ENCODE measurements around the gene NTNG1.

Gene NTNG1

DNA sequence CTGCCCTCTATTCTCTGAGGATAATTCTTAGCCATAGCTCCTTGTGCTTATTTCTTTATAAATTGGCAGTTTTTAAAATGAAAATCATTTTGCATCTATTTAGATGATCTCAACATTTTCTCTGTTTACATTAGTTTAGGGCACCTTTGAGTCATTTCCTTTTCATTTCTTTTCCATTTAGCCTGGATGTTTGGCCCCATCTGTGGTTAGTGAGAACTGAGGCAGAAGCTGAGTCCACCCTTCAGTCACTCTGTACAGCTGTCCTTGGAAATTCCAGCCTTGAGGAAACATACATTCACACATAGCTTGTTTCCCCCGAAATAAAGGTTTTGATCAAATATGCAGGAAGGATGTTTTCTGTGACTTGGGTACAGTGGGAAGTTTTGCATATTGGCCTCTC is 123.7 kb downstream of the NTNG1 start:
- no peak for DNase-seq

DNA sequence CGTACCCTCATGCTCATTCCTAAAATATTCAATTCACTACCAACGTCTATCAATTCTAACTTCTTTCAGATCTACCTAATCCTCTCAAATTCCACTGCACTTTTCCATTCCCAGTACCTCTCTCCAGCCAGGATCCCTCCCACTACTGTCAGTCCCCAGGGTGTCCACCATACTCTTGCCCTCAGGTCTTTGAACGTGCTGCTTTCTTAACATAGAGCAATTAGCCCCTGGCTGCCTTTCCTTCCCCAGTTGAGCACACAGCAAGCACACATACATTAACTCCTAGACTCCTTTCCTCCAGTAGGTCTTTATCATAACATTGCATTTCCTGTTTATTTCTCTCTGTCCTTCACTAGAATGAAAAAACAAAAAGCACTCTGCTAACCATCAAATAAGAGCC is 126.7 kb downstream of the NTNG1 start:
- no peak for DNase-seq

DNA sequence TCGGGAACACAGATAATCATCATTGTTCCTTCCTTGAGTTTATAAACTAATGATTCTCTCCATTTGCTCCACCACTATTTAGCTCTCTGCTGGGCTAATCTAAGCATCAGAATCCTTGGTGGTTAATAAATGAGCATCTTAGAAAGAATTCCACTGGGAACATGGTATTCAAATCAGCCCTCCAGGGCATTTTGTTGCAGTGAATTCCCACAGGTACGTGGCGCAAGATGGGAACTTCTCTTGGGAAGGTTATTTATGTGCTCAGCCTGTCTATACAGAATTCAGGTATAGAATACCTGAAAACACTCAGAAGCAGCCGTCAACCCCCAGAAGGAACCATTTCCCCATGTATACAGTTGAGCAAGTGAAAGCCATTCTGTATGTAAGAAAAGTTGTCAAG is 131.5 kb downstream of the NTNG1 start:
- no peak for DNase-seq

DNA sequence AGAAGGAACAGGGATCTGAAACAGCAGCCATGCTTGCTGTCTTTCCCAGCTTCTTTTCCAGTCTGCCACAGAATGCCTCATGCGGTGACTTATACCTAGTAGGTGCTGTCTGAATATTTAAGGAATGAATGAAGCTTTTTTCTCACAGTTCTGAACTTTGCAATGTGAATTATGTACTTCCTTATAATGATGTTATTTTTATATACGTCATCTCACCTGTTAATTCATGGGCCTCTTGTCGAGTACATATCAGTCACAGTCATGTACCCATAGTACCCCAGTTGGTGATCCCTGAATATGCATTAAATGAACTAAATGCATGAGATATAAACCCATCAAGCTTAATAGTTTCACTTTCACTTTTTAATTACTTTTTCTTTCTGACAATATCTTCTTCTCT is 132.7 kb downstream of the NTNG1 start:
- no peak for DNase-seq

DNA sequence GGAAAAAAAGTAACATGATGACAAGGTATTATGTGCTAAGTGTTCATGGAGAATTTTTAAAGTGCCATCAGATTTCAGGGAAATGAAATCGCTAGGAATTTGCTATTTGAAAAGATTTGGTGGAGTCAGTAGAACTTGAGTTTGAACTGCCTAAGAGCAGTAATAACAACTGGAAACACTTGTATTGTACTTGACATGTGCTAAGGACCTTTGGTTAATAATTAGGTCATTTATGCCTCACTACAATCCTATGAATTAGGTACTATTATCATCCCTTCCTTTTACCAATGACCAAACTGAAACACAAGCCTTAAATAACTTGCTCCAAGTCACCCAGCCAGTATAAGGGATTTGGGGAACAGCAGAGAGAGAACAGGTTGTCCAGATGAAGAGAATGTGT is 133.4 kb downstream of the NTNG1 start:
- no peak for DNase-seq

DNA sequence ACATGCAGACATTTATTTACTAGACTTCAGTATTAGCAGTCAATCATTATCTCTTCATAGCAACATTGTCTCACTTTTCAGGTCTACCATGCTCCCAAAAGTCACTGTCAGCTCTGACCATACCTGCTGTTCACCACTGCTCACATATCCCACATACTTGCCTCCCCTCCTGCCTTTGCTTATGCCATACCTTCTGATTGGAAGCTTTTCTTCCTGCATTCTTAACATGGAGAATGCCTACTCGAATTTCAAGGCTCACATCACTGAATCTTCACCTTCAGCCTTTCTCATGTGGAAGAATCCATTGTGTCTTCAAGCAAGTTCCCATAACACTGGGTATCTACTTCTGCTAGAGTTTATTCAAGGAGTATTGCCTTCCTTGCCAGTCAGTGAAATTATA is 135.4 kb downstream of the NTNG1 start:
- no peak for DNase-seq

DNA sequence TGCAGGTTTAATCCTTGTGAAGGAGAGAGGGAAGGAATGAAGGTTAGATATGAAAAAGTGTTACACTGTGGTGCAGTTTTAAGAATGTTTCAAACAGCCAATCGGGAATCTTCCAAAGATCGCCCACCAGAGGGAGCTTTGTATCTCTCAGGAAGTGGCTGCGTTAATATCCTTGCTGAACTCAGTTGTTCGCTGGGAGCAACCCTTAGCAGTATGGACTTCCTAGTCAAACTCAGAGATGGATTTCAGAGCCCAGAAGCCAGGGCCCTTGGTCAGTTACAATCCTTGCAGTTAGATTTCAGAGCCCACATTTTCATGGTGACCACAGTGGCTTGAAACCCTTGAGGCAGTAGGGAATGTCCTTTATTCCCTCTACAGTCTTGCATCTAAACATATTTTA is 136.2 kb downstream of the NTNG1 start:
- peak; percentile 80 for DNase-seq

DNA sequence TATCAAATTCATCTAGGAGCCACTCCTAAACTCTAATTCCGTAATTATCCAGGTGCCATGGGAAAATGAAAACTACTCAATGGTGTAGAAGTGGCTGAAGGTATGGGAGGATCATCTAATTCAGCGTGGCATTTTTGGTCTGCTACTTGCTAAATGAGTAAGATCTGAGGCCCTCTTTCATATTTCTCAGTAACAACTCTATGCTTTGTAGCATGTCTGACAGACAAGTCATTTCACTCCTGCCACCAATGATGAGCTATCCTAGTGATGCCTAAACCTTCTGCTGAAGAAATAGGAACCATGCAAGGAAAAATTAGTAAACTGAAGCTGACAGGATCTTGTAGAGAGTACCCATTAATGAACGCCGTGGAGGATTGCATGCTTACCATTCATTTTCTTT is 145.3 kb downstream of the NTNG1 start:
- DNase-seq: no peak

DNA sequence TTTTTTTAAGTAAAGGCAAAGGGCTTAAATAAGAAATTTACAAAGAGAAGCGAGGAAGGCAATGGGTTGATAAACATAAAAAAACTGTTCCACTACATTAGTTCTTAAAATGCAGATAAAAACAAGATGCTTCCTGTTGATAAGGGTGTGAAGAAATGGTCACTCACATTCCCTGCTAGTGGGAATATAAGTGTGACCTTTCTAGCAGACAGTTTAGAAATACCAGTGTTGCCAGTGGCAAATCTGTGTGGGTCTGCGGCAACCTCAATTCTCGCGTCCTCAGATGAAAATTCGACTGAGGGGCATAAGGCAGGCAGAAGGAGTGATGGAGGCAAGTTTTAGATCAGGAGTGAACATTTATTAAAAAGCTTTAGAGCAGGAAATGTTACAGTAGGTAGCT is 151.1 kb downstream of the NTNG1 start:
- no peak for DNase-seq

DNA sequence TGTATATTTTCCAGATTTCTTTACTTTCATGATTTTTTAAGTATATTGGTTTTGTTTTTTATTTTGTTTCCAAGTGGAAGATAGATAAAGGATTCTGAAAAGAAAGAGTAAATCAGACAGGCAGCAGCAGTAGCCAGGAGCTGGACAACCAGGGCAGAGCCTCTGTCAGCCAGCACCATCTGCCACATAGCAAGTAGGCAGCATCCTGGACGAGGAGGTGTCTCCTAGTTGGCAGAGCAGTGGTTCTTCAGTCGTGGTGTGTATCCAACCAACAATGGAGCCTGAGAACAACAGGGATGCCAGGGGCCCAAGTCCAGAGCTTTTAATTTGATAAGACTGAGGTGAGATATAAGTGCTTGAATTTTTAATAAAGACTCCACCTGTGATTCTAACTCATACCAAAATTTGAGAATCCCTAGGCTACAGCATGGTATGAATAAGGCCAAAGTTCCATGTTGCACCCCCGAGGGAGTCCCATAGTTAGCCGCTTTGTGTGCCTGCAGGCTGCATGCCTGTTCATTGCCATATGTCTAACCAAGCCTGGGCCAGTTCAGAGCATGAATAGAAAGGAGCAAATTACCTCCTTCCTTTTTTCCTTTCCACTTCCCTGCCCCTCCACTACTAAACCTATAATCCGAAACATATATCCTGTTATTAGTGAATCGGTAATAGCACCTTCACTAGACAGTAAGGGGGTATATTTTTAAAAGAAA is 153.2 kb downstream of the NTNG1 start:
- peak; percentile 33 for DNase-seq

DNA sequence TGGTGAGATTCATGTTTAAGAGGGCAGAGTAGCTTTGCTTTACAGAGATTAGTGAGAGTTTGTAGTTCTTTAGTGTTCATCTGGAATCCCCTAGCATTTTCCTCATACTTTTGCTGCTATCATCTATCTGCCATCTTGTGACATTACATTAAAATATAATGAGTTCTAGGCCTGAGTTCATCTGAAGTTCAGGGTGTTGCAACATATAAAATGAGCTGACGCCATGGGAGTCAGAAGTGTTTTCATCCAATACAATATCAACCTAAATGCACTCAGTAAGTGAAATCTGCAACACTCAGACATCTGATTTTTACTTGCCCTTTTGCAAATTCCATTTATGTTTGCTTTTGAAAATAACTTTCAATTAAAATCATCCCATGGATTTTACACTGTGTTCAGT is 153.8 kb downstream of the NTNG1 start:
- no peak for DNase-seq

DNA sequence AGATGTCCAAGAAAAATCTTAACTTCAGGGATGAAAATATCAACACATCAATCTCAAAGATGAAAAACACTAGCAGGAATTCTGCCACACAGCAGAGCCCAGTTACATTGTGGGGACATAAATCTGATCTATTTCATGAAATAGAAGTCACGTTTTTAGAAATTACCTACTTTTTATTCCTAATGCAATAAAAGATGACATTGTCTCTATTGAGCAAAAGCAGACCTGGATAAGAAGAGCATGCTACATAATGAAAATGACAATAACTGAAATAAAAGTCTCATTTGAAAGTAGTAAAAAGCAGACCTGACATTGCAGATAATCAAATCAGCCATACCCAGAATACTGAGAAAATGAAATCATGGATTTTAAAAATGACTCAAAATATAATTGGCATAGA is 156.8 kb downstream of the NTNG1 start:
- no peak for DNase-seq

DNA sequence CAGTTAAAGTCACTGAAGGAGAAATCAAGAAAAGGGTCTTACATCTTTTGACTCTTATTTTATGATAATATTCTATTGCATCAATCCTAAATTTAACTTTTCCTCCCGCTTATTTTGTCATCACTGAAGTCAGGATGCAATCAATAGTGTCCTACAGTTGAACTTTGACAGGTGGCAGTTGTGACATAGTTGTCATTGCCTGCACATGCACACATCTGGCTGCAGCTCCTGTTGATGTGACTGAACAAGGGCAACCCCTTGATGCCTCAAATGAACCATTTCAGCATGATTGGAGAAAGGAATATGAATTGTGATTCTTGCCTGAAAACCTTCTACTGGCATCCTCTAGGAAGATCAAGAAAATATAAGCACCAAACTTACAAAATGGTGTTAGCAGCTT is 157.7 kb downstream of the NTNG1 start:
- no peak for DNase-seq

DNA sequence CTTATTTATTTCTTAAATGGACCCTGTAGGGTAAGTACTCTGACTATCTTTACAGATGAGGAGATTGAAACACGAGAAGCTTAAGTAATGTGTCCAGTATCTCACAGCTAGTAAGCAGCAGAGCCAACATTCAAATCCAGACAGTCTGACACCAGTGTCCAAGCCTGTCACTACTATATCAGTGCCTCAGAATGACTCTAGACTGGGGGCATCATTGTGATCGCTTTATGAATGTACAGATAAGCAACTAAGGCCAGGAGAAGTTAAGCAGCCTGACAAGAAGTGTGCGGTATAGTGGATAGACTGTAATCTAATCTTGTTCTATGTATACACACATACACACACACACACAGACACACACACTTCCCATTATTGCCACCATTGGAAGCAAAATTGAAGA is 158.7 kb downstream of the NTNG1 start:
- DNase-seq: no peak

DNA sequence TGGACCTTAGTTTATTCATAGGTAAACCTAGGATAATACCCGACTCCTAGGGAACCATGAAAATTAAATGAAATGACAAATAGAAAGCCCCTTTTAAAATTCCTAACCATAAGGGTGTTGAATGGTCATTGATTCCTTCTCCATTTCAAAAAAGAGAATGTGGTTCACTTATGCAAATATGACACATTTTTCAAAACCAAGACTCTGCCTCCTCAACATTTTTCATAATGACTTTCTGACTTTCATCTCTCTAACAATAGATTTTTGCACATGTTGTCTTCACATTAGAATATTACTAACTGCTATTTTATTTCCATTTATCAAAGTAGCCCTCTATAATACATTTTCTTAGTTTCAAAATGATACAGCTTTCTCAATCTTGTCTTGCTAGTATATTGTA is 169.1 kb downstream of the NTNG1 start:
- no peak for DNase-seq

DNA sequence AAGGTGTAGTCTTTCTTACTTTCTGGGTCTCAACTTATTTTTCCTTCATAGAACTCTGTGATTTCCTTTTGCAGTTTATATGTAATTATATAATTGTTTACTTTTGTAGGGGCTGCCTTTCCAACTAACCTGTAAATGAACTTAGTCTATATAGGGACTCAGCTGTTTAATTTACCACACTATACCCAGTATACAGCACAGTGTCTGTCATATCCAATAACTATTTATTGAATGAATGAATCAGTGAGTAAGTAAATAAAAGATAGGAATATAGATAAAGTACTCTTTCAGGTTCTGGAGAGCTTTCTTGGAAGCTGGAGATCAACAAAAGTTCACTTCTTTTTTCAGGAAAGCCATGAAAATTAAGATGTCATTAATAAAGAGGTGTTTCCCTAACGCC is 174.8 kb downstream of the NTNG1 start:
- no peak for DNase-seq

DNA sequence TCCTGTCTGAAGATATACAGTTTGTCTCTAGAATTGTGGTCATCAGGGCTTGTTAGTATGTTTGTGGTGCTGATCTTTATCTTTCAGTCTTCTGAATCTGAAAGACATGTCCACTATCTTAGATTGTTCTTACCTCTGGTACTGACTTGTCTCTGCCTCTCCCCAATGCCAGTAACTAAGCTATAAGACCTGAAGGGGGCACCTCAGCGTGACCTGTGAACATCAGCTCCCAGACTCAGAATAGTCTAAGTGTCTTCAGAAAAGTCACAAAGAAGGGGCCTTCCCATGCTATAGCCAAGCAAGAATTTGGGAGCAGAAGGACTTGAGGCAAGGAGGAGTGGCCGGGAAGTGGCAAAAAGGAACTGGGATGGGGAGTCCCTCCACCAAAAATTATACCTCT is 178.1 kb downstream of the NTNG1 start:
- DNase-seq: no peak

DNA sequence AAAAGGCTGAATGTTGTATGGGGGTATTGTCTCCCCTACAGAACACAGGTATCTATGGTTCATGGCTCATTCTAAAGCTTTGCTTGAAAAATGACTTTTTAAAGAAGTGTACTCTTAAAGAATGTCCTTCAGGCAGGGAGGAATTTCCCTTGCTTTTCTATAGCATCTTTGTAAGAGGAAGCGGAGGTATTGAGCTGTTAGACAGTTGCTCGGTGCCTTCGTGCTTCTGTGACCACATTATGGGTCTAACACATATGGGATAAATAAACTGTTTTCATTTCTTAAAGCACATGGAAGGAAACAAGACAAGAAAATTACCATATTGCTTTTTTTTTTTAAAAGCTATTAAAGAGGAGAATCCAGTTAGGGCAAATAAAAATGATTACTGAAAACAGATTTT is 182.9 kb downstream of the NTNG1 start:
- DNase-seq: no peak

DNA sequence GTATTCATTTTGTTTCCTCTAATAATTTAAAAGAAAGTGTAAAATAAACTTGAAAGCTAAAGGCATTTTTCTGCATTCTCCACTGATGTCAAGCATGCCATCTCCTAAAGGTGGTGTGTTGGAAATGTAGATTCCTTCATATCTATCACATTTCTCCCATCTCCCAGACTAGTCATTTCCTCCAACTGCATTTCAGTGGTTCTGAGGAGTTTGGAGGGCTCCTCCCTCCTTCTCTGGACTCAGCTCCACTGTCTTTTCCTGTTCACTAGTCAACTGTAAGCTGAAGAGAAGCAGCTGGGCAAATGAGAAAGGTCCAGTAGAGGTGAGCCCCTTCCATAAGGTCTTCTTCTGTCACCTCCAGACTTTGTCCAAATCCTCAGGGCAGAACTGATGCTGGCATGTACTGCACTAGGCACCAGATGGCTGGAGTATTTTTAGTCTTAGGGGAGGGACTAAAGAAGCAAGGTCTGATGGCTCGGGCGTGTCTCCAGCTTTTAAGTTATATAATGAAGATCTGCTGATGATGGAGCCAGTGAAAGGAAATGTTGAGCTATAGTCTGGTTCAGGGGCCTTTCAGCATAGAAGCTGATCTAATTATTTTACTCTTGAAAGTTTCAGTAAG is 186.1 kb downstream of the NTNG1 start:
- DNase-seq: peak; percentile 90

DNA sequence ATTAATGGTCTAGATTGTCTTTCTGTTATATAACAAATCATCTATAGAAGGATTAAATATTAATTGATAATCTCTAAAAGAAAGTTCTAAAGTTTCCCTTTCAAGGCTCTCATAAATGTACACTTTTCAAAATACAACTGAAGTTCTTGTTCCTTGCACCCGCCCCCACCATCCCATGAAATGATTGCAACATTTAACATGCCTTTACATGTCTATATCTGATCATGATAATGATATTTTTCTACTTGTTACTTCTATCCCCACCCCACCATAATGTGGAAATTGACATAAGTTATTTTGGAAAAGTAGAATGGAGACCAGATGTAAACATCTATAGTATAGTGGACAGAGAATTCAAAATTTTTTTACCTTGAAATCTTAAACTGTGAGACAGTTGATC is 186.6 kb downstream of the NTNG1 start:
- no peak for DNase-seq

DNA sequence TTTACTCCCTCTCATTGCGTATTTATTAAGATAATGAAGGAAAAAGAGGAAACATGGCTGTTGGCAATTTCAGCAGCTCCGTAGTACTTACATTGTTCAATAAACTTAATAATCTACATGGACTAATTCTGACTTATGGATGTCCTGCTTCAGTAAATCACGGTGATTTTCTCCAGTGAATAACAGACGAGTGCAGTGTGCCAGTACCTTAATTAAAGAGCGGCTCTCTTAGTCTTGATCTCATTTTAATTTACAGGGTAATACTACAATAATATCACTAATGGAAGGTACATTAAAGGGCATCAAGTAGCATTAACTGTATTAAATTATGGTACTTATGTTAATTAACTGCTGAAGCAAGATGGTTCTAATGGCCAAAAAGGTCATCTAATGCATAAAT is 187.2 kb downstream of the NTNG1 start:
- no peak for DNase-seq

DNA sequence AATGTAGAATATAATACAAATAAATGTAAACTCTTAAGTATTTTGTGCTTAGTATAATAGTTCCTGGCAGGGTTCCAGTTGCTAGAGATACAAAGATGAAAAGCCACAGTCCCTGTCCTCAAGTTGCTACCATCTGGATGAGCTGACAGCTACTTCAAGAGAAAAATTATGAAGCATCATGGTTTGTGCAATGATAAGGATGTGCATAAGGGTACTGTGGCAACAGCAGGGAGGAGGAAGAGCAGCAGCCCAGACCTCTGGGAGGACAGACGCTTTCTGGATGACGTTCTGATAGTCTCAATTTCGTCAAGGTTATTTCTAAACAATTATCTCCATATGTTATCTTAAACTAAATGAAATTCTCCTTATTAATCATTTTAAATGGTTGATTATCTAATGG is 198.9 kb downstream of the NTNG1 start:
- DNase-seq: peak; percentile 47

DNA sequence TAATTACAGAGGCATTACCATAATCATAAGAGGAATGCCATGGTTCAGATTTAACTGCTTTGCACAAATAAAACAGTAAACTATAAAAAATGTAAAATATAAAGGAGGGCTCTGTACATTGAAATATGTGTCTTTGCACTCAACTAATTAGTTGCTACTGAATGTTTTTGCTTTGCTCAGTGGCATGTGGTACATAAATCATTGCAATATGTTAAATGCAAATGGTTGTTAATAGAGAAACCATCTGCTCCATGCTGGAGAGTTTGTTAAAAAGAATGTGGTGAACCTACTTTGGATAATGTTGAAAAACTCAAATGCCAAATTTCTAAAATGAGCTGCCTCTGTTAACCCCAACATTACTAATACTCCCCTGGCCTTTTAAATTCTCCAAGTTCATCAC is 201.5 kb downstream of the NTNG1 start:
- peak; percentile 94 for DNase-seq

DNA sequence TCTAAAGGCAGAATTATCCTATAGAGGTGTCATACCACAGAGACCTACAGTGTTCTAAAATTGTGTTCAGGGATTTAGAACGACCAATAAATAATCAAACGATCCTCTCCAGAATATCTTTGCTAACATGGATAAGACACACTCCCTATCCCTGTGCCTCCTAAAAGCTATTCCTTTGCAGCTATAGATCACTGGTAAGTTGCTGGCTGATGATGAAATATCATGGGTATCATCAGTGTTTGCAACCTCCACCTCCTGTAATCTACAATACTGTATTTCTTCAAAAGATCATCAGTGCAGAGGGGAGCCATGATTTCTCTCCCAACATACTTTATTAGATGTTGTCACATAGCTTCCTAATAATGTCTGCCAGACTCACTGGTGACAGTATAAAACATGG is 201.9 kb downstream of the NTNG1 start:
- DNase-seq: no peak

DNA sequence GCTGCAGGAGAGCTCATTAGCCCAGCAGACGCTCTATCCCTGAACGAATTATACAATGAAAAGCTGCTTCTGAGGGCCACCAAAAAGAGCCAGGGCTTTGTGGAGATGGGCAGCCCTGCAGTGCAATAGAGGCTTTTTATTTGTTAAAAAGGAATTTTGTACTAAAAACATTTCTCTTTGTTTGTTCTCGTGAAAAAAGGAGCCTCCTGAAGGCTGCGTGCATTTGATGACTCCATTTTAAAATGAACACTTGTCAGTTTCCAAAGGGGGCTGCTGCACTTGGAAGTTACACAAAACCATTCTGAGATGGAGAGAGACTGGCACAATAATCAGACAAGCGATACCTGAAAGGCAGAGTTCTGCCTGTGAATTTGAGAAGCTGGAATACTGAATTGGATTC is 202.8 kb downstream of the NTNG1 start:
- no peak for DNase-seq
